AG09319 (cell line): ENCODE results near the gene KIAA1217.

Experiments
- DNase-seq: peaks from one replicate; pipeline ENCODE4 v3.0.0-alpha.2; 2010; ENCODE audit warnings: low read depth; ENCODE audit errors: extremely low read depth
- TF ChIP-seq, protein P1 (sequence below): IDR thresholded peaks from 2 replicates; pipeline ENCODE4 v1.5.1; 2011; ENCODE audit warnings: low read depth, mild to moderate bottlenecking, inconsistent platforms, low read length, moderate library complexity

Gene KIAA1217

DNA sequence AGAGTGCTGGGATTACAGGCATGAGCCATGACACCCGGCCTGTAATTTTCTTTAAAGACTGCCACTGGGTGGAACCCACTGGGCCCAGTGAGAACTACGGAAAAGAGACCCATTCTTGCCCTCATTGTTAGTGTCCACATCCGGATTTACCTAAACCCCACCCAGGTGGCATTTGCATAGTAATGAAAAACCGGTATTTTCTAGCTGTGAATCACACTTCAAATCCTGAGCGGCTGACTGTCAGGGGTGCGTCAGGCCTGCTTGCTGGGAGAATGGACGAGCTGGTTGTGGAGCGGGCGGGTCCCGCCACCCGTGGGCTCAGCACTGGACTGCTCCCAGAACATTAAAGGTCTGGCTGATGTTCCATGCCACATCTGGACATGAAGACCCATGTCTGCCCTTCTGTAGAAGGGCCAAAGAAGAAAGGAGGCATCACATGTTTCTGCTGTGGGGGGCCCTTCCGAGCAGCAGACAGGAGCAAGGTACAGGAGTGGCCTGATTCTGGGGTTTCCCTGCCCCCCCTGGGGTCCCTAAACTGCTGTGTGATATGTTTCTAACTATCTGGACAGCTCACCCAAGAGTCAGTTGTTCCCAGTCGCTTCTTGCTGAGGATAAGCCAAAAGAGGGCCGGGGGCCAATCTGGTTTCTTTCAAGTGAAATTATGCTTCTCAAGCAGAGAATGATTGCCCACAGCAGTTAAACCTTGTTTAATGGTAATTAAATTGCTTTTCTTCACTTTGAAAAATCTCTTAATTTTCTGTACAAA lies 46.4 kb downstream of the KIAA1217 start:
- TF ChIP-seq, protein P1, sequence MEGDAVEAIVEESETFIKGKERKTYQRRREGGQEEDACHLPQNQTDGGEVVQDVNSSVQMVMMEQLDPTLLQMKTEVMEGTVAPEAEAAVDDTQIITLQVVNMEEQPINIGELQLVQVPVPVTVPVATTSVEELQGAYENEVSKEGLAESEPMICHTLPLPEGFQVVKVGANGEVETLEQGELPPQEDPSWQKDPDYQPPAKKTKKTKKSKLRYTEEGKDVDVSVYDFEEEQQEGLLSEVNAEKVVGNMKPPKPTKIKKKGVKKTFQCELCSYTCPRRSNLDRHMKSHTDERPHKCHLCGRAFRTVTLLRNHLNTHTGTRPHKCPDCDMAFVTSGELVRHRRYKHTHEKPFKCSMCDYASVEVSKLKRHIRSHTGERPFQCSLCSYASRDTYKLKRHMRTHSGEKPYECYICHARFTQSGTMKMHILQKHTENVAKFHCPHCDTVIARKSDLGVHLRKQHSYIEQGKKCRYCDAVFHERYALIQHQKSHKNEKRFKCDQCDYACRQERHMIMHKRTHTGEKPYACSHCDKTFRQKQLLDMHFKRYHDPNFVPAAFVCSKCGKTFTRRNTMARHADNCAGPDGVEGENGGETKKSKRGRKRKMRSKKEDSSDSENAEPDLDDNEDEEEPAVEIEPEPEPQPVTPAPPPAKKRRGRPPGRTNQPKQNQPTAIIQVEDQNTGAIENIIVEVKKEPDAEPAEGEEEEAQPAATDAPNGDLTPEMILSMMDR = no peak
- DNase-seq = no peak

DNA sequence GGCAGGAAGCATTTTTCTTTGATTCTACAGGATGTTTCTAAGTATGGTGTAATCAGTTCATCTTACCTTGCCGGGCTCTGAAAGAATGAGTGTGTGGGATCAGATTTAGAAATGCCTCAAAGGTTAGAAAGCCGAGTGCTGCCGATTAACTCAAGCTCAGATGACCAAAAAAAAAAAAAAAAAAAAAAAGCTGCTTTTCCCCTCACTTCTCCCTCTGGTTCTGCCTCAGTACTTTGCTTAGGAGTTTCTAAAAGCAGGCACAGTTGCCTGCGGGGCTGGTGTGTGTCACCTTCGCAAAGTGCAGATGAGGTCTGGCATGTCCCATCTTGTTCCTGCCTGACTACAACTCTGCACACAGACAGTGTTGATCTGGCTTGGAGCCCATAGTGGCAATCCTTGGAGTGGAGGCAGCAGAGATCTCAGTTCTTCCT lies 47.0 kb downstream of the KIAA1217 start:
- DNase-seq = no peak
- TF ChIP-seq, protein P1 = no peak

DNA sequence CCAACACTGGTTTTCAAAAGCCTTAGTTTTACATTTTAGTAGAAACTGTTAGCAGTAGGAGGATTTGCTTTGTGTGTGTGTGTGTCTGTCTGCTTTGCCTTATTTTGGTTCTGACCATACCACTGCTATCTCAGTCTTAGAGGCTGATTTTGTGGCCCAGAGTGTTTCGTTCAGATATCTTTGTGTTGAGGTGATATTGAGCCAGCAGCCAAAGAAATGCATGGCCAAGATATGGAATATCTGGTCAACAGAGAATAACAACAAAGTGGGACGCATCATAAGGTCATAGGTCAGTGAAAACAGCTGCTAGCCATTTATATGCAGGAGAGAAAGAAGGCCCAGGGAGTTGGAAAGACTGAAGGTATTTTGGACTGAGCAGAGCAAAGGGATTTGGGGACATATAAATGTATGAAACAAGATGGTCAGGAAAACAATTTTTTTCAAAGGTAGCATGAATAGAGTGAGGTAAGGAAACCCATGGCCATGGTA lies 47.7 kb downstream of the KIAA1217 start:
- no peak for DNase-seq
- TF ChIP-seq, protein P1 = no peak

DNA sequence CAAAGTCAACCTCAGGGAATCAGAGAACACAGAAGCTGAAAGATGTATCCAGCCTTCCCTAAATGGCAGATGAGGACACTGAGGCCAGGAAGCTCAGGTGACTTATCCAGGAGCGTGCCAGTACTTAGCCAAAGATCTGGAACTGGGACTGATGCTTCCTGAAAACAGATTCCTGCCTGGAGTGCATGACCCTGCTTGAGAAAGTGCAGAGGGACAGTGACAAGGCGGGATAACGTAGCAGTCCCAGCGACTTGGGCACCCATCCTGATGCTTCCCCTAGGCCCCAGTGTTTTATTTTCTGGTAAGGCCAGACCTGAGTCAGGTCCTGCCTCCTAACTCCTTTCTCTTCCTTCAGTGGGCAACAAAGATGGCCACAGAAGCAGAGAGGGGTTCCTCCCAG lies 48.6 kb downstream of the KIAA1217 start:
- DNase-seq = no peak
- TF ChIP-seq, protein P1 = no peak

DNA sequence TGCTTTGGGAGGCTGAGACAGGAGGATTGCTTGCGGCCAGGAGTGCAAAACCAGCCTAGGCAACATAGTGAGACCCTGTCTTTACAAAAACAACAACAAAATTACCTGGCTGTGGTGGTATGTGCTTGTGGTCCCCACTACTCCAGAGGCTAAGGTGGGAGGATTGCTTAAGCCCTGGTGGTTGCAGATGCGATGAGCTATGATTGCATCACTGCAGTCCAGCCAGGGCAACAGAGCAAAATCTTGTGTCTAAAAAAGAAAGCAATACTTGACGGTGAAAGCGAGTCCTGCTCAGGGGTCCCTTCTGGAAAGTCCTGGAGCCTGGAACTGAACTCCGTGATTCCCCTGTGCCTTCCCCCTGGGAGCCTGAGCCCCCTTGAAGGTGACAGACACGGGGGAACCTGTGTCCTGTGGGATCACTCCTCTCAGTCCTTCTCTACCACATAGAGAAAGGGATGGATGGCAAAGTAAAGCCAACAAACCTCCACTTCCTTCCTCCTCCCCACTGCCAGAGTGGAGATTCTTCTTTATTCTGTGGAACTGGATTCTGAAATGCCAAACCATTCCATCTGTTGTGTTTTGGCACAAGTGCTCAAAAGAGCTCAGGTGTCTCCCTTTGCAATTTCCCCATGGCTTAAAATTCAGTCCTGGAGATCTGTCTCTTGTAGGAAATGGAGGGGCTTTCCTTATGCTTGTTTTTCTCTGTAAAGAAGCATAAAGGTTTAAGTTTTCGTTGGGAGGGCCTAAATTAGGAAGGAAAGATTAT lies 50.6 kb downstream of the KIAA1217 start:
- DNase-seq = no peak
- TF ChIP-seq, protein P1 = no peak

DNA sequence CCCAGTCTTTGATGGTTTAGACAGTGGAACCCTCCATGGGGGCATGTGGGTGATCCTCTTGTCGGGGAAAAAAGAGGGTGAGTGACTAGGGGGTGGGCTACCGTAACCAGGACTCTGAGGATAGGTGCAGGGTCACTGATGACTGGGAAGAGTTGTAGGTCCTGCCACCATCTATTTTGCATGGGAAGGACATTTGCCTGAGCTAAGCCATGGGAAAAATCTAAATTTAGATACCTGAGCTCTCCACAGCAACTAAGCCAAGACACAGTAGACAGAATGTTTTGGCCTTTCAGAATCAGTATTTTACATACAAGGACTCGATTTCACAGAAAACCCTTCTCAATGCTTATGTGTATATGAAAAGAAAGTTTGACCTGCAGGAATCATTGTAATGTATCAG lies 52.7 kb downstream of the KIAA1217 start:
- TF ChIP-seq, protein P1 = no peak
- DNase-seq = no peak
